CD4-positive, alpha-beta T cell treated with Interleukin-12 subunit alpha and Interleukin-12 subunit beta, for 1 hour (primary cell): Measurements from ENCODE around the gene LIN7B.

Source experiments
- DNase-seq: peaks from one replicate; pipeline ENCODE4 v3.0.0-alpha.2; 2020

Gene LIN7B

GRCh38 chr19:49094505-49095482 lies 19.4 kb upstream of the LIN7B start:
- no peak for DNase-seq

GRCh38 chr19:49097453-49098288 lies 16.5 kb upstream of the LIN7B start:
- peak; percentile 84 for DNase-seq

- DNase-seq = no peak
These were observed 15.4 kb upstream of the LIN7B start for GRCh38 chr19:49098795-49099194.

GRCh38 chr19:49101160-49101559 lies 13.0 kb upstream of the LIN7B start:
- DNase-seq = no peak

GRCh38 chr19:49102303-49102702 lies 11.9 kb upstream of the LIN7B start:
- DNase-seq = no peak

GRCh38 chr19:49103331-49104085 lies 10.7 kb upstream of the LIN7B start:
- no peak for DNase-seq

GRCh38 chr19:49104229-49104864 lies 9.8 kb upstream of the LIN7B start:
- DNase-seq = no peak

GRCh38 chr19:49106648-49107135 lies 7.5 kb upstream of the LIN7B start:
- DNase-seq = peak; percentile 70

GRCh38 chr19:49107625-49108459 lies 6.3 kb upstream of the LIN7B start:
- no peak for DNase-seq

GRCh38 chr19:49109051-49109450 lies 5.1 kb upstream of the LIN7B start:
- no peak for DNase-seq

GRCh38 chr19:49109569-49110233 lies 4.5 kb upstream of the LIN7B start:
- DNase-seq = no peak

GRCh38 chr19:49110567-49110966 lies 3.6 kb upstream of the LIN7B start:
- no peak for DNase-seq

- no peak for DNase-seq
These were observed 2.8 kb upstream of the LIN7B start for GRCh38 chr19:49111218-49111998.

GRCh38 chr19:49114630-49115363 lies 627 bp downstream of the LIN7B start:
- peak; percentile 54 for DNase-seq

- no peak for DNase-seq
These were observed 2.4 kb downstream of the LIN7B start for GRCh38 chr19:49116544-49116943.

GRCh38 chr19:49117677-49118564 lies 3.8 kb downstream of the LIN7B start:
- no peak for DNase-seq

- DNase-seq = peak; percentile 98
These were observed 4.6 kb downstream of the LIN7B start, which contains the start of gene C19orf73 for GRCh38 chr19:49118565-49119410. C19orf73 (minus strand) TSS chr19:49119143; CDS start chr19:49119022, 121 bp downstream.
